GM21529 (cell line): Measurements from ENCODE around the gene GPR12.

Experiments used
- ATAC-seq: cut with Tn5 transposase; IDR thresholded peaks from one replicate; pipeline ENCODE4 v1.9.1; 2021; ENCODE audit not compliant: unreplicated experiment

The GPR12 gene

DNA sequence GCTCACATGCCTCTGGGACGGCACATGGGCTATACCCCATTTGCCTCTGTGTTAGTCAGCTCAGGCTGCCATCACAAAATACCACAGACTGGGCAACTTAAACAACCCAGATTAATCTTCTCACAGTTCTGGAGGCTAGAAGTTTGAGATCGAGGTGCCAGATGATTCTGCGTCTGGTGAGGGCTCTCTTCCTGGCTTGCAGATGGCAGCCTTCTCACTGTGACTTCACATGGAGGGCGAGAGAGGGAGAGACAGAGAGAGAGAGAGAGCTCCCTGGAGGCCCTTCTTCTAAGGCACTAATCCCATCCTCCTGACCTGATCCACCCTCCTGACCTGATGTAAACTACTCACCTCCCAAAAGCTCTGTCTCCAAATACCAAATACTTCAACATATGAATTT lies 55.0 kb downstream of the GPR12 start:
- no peak for ATAC-seq
